ENCODE data around the gene PGS1.

PGS1 gene

GRCh38 chr17:78427140-78427539 lies 48.7 kb downstream of the PGS1 start:
- DNase-seq (ENCODE audit: low spot score) = no peak

- DNase-seq (ENCODE audit: low spot score) = no peak
Observed at GRCh38 chr17:78428025-78428575, 49.7 kb downstream of the PGS1 start.

- DNase-seq (ENCODE audit: low spot score) = no peak
Observed at GRCh38 chr17:78428836-78429617, 50.6 kb downstream of the PGS1 start.

- no peak for DNase-seq (ENCODE audit: low spot score)
Observed at GRCh38 chr17:78429618-78429995, 51.2 kb downstream of the PGS1 start.

GRCh38 chr17:78430892-78431691 lies 52.6 kb downstream of the PGS1 start:
- DNase-seq (ENCODE audit: low spot score) = no peak

GRCh38 chr17:78431692-78431958 lies 53.2 kb downstream of the PGS1 start:
- no peak for DNase-seq (ENCODE audit: low spot score)

GRCh38 chr17:78432226-78433012 lies 54.0 kb downstream of the PGS1 start:
- DNase-seq (ENCODE audit: low spot score) = no peak

- no peak for DNase-seq (ENCODE audit: low spot score)
Observed at GRCh38 chr17:78433013-78433727, 54.7 kb downstream of the PGS1 start.

GRCh38 chr17:78433780-78434335 lies 55.4 kb downstream of the PGS1 start:
- no peak for DNase-seq (ENCODE audit: low spot score)

- no peak for DNase-seq (ENCODE audit: low spot score)
Observed at GRCh38 chr17:78434455-78435329, 56.2 kb downstream of the PGS1 start.

- DNase-seq (ENCODE audit: low spot score) = no peak
Observed at GRCh38 chr17:78435330-78436005, 57.0 kb downstream of the PGS1 start.

- DNase-seq (ENCODE audit: low spot score) = no peak
Observed at GRCh38 chr17:78437508-78438169, 59.2 kb downstream of the PGS1 start.

- no peak for DNase-seq (ENCODE audit: low spot score)
Observed at GRCh38 chr17:78438271-78438691, 59.8 kb downstream of the PGS1 start.

- no peak for DNase-seq (ENCODE audit: low spot score)
Observed at GRCh38 chr17:78438694-78439325, 60.4 kb downstream of the PGS1 start.

- DNase-seq (ENCODE audit: low spot score) = no peak
Observed at GRCh38 chr17:78441271-78441971, 63.0 kb downstream of the PGS1 start.

GRCh38 chr17:78442648-78443218 lies 64.3 kb downstream of the PGS1 start:
- DNase-seq (ENCODE audit: low spot score) = no peak

- no peak for DNase-seq (ENCODE audit: low spot score)
Observed at GRCh38 chr17:78444392-78444791, 65.9 kb downstream of the PGS1 start.

GRCh38 chr17:78446833-78447232 lies 68.4 kb downstream of the PGS1 start:
- DNase-seq (ENCODE audit: low spot score) = no peak

Measured in CD4-positive, alpha-beta T cell treated with Interleukin-6 at 100 ng/mL for 8 hours (primary cell).